SIG-M5 treated with dmso at 0.1 percent for 504 hours (cell line): Measurements from ENCODE around the gene GASK1A.

Experiments used
- DNase-seq: peaks from one replicate; lab custom pipeline; 2025; ENCODE audit not compliant: unreplicated experiment; lab: John Stamatoyannopoulos, UW

GASK1A gene

DNA sequence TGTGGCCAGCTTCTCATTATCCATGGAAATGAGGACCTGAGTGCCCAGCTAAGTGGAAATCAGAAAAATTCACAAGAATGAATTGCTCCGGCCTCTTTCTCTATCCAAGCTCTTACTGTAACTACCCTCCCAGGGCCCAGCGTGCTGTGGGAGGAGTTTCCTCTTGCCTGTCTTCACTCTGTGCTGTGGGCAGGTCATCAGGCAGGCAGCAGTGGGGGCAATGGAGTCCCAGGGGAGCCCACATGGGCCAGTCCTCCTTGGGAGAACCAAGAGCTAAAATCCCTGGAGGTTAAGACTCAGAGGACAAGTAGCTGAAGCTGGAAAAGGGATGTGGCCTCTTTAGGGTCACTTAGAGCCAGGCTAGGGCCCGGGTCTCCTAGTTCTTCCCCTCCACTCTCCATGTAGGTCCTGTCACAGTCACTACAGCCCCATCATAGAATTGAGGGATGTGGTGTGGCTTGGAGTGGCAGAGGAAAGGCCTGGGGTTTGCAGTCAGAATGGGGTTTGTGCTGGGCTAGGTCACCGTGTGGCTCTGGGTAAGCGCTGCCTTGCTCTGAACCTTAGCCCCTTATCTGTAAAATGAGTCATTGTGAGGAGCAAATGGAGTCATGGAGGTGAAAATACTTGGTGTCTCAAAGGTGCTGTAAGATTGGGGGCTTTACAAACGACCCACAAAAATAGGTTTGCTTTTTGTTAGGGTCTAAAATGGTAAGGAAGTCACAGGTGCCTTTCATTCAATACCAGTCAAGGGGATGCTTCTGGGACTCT, 3.7 kb downstream of the GASK1A start:
- DNase-seq: no peak

DNA sequence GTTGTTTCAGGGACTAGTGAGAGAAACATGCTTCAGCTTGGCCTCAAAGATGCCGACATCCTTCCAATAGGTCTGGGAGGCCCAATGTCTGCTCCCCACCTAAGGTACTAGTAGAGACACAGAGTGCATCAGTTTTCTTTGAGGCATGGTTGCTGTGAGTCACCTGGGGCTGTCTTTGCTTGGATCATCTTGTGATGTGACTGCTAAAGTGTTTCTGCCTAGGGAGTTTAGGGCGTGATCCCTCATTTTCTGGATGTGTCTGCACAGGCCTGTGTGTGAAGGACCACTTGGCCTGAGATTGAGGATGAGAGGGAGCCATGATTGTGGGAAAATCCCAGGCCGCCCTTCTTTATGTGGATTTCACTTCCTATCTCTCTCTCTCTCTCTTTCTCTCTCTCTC, 4.8 kb downstream of the GASK1A start:
- DNase-seq: no peak

DNA sequence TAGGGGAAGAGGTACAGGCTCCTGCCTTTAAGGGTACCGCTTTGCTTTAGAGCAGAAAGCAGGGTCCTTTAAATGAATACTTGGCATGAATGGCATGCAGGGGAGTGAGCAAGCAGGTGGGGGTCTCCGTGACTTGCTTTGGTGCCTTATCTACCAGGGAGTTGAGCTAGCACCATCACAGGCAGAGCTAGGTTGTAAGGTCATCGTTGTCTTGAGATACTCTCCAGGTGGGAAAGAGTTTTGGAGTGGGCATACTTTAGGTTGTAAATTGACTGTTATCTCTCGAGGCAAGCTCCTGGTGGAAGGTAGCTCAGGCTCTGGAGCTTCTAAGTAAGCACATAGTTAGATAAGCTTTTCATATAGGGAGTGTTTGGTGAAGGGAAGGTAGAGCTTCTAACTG, 5.6 kb downstream of the GASK1A start:
- DNase-seq: no peak

DNA sequence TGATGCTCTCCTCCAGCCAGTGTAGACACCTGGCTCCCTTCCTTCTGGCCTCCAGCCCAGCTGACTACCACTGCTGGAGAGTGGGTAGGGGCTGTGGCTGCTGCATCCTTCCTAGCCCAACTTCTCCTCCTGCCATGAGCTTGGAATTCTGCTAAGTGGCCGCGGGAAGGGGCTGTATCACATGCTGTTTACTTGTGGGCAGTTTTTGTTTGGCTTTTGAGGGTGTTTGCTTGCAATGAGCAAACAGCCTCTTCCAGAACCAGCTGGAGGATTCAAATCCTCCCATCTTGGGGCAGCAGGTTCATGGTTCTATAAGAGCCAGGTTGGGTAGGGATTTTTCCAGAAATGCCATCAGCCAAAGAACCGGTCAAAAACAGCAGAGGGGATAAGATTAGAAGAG, 9.0 kb downstream of the GASK1A start:
- DNase-seq: no peak

DNA sequence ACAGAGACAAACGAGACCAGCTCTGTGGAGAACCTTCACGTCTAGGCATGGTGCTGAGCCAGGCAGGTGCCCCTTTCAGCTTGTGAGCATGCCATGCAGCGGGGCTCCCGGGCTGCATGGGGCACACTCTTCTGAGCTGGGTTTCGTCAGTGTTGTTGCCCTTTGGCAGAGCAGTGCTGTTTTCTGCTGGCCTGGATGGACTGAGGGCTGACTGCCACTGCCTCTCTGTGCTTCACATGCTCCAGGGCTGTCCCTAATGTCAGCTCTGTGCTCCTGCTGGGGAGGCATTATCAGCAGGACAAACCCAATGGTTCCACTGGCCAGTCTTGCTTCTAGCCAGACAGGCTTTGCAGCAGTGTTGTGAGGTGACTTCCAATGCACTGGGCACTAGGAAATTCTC, 9.5 kb downstream of the GASK1A start:
- DNase-seq: no peak

DNA sequence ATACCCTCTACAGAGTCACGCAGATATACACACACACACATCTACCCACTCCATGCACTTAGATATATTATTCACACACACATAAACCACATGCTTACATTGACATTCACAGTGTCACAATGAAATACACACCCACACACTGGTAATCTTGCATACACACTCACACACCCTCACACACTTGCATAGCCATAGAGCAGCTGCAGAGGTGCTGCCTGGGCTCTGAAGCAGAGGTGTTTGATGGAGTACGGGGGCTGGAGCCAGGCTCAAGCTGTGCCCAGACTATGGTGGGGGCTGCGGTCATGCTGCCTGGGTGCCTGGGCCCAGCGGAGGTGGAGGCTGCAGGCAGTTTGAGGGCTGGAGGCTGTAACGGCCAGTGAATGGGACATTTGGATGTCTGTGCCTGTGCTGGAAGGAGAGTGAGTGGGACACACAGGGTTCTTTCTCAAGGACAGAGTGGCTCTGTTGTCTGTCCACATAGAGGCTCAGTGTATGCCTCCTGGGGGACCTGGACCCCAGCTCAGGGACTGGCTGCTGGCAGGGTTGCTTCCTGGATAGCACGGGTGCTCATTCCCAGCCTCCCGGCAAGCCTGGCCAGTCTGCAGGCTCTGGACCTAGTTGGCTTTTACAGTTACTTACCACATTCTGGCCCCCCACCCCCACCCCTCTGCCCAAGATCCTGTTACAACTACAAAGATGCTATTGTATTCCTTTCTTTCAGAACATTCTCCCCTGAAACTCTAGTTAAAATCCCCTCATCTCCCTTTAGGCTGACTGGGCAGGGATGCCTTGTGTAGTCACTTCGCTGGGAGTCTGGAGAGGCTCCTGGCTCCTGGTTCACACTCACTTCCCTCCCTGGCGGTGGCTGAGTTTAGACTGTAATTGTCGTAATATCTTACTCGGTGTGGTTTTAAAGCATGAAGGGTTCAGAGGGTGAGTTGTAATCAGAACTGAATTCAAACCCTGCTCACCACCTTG, 12.5 kb downstream of the GASK1A start:
- no peak for DNase-seq

DNA sequence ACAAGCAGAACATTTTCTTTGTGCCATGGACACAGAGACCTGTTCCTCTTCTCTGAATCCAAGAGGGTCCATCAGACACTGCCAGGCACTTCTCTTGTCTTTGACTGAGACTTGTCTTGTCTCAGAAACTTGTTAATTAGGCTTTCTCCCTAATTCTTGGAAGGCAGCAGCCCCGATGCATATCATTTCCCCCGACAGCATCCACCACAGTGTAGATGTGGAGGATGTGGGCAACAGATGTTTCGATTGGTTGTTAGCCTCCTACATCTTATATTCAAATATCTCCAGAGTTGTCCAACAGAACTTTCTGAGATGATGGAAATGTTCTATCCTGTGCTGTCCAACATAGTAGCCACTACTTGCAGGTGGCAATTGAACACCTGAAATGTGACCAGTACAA, 15.5 kb downstream of the GASK1A start:
- no peak for DNase-seq

DNA sequence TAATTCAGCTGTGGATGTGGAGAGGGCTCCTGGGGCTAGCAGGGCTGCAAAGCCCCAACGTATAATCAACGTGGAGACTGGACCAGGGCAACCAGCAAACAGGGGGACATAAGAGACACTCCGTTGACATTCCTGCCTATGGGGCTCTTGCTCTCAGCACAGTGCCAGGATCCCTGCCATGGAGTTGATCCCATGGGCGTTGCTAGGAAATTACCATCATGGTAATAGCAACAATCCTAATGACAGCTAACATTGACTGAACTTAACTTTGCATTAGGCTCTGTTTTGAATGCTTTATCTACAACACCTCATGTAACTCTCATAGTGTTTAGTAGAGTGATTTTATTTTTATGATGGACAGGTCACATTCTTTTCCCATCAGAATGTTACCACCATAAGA, 16.9 kb downstream of the GASK1A start:
- no peak for DNase-seq

DNA sequence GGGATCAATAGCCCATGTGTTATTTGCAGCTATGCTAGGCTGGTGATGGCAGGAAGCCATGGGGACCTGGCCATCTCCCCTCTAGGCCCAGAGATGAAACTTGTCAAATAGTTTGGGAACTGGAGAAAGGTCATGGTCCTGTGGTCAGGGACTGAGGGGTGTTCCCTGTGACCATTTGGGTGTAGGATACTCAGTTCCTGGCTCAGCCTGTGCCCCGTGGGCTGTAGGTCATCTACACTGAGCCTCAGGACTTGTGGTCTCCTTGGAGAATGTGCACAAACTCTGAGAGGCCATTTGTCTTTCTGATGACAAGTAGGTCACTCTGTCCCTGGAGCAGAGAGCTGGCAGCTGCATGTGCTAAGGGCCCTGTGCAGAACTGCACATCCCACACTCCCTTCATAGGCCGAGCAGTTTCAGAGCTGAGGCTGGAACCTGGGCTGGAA, 17.5 kb downstream of the GASK1A start:
- no peak for DNase-seq

DNA sequence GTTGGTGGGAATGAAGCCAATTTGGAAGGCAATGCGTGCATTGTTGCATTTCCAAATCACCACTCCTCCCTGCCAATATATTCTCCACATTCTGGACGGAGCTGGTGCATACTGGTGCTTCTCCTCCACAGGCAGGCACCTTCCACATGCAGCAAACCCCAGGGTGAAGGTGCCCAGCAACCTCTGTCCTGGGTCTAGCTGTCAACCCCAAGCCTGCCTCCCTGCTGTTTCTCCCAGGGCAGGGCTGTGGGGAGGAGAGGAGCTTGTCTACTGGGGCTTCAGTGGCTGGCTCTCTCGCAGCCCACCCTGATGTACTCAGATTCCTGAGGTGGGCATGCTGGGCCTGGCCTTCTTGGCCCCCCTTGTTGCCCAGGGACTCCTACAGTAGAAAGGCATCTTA, 20.1 kb downstream of the GASK1A start:
- no peak for DNase-seq

DNA sequence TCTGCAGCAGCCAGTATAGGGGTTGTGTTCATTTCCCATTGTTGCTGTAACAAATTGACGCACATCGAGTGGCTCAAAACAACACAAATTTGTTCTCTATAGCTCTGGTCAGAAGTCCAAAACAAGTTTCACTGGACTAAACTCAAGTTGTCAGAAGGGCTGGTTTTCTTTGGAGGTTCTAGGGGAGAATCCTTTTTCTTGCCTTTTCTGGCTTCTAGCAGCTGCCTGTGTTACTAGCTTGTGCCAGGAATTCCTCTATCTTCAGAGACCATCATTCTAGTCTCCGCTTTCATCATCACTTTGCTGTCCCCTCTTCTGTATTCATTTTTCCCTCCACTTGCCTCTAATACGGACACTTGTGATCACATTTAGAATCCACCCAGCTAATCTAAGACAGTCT, 20.5 kb downstream of the GASK1A start:
- DNase-seq: no peak

DNA sequence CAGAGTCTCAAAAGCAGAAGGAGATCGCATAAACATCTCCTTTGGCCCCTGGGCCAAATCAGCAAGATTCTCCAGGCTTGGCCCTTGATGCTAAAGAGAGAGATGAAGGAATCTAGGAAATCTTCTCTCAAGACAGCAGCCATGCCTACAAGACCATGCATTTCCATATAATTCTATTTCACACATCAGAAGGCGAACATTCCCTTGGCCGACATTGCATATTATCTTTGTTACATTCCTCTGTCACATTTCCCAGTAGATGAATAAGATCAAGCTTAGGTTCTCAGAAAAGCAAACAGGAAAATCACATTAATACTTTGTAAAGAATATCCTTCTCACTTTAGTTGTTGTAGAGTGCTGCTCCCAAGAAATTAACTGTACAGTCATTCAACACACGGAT, 21.3 kb downstream of the GASK1A start:
- no peak for DNase-seq

DNA sequence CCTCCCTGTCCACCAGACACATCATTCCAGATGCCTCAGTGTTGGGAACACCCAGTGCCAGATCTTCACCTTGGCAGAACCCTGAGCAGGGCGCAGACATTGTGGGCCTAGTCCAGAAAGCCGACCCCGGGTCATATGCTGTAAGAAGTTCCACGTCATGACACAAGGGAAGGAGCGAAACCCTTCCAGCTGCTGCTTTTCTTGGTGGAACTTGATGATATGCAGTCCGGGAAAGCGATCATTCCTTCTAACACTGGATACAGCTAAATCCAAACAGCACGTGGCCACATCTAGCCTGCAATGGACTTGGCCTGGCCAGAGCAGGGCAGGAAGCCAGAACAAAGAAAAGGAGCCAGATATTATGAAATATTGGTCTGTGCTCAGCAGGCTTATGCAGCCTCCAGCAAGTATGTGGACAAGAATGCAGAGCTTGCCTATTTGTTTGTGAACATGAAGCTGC, 22.0 kb downstream of the GASK1A start:
- no peak for DNase-seq

DNA sequence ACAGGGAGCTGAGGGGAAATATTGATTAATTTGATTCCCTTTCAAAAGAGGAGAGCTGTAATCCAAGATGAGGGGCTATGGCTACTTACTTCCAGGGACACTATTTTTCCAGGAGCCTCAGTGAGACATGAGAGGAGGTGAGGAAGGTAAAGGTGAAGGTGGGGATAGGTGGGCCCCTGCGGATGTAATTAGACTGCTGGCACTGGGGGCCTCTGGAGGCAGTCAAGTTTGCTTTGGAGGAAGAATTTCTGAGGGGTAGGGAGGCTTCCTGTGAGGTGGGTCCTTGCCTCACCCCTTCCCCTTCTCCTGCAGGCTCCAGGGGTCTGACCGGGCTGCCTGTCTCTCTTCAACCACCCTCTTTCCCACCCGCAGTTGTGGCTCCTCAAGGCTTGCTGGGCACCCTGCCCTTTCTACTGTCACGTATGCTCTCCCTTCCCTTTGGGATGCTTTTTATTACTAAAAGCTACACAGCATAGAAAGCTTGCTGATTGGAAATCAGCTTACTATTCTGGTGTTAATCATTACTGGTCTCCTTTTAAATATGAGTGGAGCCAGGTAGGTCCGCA, 22.5 kb downstream of the GASK1A start:
- DNase-seq: no peak

DNA sequence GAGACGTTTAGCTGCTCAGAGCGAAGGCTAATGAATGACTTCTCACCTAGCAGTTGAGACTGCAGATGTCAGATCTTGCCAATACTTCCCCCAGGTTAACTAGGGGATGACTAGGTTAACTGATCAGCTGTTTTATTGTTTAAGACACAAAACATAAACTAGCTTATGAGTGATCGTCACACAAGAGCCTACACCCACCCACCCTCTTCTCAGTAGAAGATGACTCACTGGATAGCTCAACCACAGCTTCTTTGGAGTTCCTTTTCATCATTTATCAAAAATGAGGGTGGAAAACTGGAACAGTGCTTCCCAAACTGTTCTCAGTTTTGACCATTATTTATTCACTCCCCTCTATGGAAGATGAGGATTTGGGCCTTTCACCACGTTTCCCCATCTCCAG, 25.2 kb downstream of the GASK1A start:
- DNase-seq: no peak

DNA sequence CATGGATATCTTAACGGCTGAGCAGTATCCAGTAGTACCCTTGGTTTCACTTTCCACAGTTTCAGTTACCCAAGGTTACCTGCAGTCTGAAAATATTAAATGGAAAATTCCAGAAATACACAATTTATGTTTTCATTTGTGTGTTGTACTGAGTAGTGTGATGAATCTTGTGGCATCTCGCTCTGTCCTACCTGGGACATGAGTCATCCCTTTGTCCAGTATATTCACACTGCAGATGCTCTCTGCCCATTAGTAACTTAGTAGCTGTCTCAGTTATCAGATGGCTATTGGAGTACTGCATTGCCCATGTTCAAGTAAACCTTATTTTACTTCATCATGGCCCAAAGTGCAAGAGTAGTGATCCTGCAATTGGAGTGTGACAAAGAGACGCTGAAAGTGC, 26.1 kb downstream of the GASK1A start:
- DNase-seq: no peak

DNA sequence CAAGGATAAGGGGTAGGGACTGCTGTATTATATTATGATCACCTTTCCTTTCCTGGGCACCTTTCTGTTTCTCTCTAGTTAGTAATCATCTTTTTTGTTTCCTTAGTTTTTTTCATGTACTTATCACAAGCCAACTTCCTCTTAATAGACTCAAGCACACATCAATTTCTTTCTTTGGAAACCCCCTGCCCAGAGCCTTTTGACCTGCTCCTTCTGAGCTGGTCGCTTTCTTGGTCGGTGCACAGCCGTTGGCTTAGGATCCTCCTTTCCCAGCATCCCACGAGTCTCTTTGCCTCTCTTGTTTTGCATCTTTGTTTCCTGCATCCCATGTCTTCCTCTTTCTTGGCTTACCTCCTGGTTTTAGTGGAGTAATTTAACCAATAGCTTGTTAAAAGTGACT, 26.9 kb downstream of the GASK1A start:
- DNase-seq: no peak

DNA sequence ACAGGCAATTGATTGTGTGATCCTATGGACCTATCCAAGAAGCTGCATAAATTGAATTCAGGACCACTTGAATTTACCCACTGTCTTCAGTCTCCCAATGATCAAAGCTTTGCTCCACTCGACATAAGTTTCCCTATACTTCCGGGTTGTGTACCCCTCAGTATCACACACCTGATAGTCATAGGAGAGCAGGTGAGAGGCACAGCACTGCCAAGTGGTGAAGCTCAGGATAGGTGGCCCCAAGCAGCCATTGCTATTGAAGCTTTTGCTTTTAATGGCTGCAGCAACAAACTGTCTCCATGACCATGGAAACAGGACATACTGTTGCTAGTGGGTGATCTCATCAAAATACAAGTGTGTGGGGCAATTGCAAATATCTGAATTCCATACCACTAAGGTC, 27.7 kb downstream of the GASK1A start:
- no peak for DNase-seq

DNA sequence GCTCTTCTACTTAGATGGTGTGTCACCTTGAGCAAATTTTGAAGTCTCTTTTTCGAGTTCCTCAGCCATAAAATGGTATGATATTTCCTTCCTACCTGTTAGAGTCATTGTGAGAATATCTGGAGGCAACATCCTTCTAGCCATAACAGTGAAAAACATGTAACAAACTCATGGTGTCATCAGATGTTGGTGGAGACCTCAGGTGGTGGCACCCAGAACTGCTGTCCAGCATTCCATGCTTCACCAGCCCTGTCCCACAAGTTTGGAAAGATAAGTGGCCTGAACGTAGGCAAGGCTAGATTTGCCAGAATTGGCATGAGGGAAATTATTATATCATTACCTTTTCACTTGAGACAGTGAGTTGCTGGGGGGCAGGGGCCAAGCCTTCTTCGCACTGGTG, 30.4 kb downstream of the GASK1A start:
- no peak for DNase-seq

DNA sequence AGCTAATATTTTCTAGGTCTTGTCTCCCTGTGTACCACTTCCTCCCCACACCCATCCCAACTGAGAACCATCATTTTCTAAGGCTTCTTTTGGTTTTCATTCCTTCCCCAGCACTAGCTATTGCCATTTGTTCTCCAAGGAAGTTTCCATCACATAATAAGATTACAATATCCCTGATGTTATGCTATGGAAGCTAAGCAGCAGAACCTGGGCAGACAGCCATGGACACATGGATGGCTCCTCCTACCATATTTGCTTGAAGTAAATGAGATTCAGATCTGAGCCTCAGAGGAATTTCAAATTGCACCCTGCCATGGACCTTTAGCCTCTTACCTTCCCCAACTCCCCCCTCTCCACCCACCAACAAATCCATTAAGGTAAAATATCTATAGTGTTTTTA, 31.5 kb downstream of the GASK1A start:
- no peak for DNase-seq

DNA sequence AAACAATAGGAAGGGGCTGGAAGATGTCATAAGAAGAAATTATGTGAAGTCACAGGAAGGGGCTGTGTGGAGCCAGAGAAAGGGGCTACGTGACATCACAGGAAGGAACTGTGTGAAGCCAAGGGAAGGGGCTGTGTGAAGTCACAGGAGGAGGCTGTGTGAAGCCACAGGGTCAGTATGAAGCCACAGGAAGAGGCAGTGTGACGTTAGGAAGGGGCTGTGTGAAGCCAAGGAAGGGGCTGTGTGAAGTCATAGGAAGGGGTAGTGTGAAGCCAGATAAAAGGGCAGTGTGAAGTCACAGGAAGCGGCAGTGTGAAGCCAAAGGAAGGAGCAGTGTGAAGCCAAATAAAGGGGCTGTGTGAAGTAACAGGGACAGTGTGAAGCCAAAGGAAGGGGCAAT, 32.5 kb downstream of the GASK1A start:
- DNase-seq: no peak

DNA sequence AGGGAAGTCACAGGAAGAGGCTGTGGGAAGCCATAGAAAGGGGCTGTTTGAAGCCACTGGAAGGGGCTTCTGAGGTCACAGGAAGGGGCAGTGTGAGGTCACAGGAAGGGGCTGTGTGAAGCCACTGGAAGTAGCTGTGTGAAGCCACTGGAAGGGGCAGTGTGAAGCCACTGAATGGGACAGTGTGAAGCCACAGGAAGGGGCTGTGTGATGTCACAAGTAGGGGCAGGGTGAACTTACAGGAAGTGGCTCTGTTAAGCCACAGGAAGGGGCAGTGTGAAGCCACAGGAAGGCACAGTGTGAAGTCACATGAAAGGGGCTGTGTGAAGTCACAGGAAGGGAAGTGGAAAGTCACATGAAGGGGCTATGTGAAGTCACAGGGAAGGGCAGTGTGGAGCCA, 33.1 kb downstream of the GASK1A start:
- no peak for DNase-seq
